K562 (cell line): ENCODE results near the gene DBP. TPM values are rescaled to one million over a fixed set of nuclear protein-coding genes. Genes with fewer than 3 reads are reported as not detected.

Experiments
- ARID1B ChIP-seq: fragments of 450-650 bp; IDR thresholded peaks from 2 replicates; pipeline ENCODE4 v1.6.1; 2016; ENCODE audit warnings: antibody characterized with exemption, mild to moderate bottlenecking, inconsistent platforms
- ELF4 ChIP-seq: fragments of 450-650 bp; formaldehyde crosslinking; IDR thresholded peaks from 2 replicates; pipeline ENCODE4 v1.4.0; 2022; ENCODE audit warnings: missing genetic modification characterization
- KAT7 ChIP-seq: sonication (generic); formaldehyde crosslinking; IDR thresholded peaks from 2 replicates; pipeline ENCODE4 v1.8.0; 2022; ENCODE audit warnings: missing genetic modification reagents, mild to moderate bottlenecking, borderline replicate concordance
- KDM1A ChIP-seq, 2 experiments: fragments of 450-650 bp; IDR thresholded peaks; 2 replicates each; pipeline ENCODE4 v1.6.1; 2016; ENCODE audit warnings: mild to moderate bottlenecking in 2 of 2
- NBN ChIP-seq: fragments of 450-650 bp; IDR thresholded peaks from 2 replicates; pipeline ENCODE4 v1.6.1; 2016; ENCODE audit warnings: low read depth, mild to moderate bottlenecking
- NFIC ChIP-seq: fragments of 450-650 bp; IDR thresholded peaks from 2 replicates; pipeline ENCODE4 v1.6.1; 2017; ENCODE audit warnings: mild to moderate bottlenecking, inconsistent platforms
- RFX5 ChIP-seq: IDR thresholded peaks from 2 replicates; pipeline ENCODE4 v1.6.1; 2011; ENCODE audit warnings: low read depth, mild to moderate bottlenecking, improper control_type of control experiment, low read length
- RHOXF2B ChIP-seq: fragments of 250-450 bp; sonication (Bioruptor Pico); conservative IDR thresholded peaks from 2 replicates; pipeline ENCODE4 v1.5.1; 2021
- TEAD4 ChIP-seq, 2 experiments: sonication (generic) in 1 of 2; formaldehyde crosslinking in 1 of 2; IDR thresholded peaks; 2 replicates each; pipeline versions ENCODE4 v1.6.1 to v1.8.0; 2012 to 2022; ENCODE audit warnings: borderline replicate concordance in 1 of 2, inconsistent platforms in 1 of 2, low read length in 1 of 2, mild to moderate bottlenecking in 1 of 2, missing genetic modification reagents in 1 of 2
- THRB ChIP-seq: fragments of 450-650 bp; formaldehyde crosslinking; conservative IDR thresholded peaks from 2 replicates; pipeline ENCODE4 v1.4.0; 2022; ENCODE audit warnings: mild to moderate bottlenecking, missing genetic modification characterization
- TOE1 ChIP-seq, 2 experiments: fragments of 450-650 bp in 1 of 2; sonication (generic) in 1 of 2; formaldehyde crosslinking in 1 of 2; IDR thresholded peaks; 2 replicates each; pipeline versions ENCODE4 v1.7.1 to v1.8.0; 2016 to 2022; ENCODE audit warnings: borderline replicate concordance in 2 of 2, mild to moderate bottlenecking in 2 of 2, antibody characterized with exemption in 1 of 2, inconsistent platforms in 1 of 2, low read depth in 1 of 2, missing genetic modification reagents in 1 of 2, moderate library complexity in 1 of 2
- ZEB2 ChIP-seq: fragments of 450-650 bp; IDR thresholded peaks from 2 replicates; pipeline ENCODE4 v1.6.1; 2016
- ZNF263 ChIP-seq: sonication (generic); formaldehyde crosslinking; IDR thresholded peaks from 2 replicates; pipeline ENCODE4 v1.8.0; 2022; ENCODE audit warnings: mild to moderate bottlenecking, missing genetic modification reagents, borderline replicate concordance
- ZNF512 ChIP-seq: IDR thresholded peaks from 2 replicates; pipeline ENCODE4 v1.6.1; 2016; ENCODE audit warnings: missing genetic modification characterization, missing compliant biosample characterization
- ZNF583 ChIP-seq: fragments of 250-450 bp; sonication (Bioruptor Pico); IDR thresholded peaks from 2 replicates; pipeline ENCODE4 v1.4.0; 2020
- polyA plus RNA-seq, 8 experiments: library from polyadenylated mRNA; depleted of rRNA in 4 of 8; stranded (reverse) in 5 of 8; unstranded in 3 of 8; fragments of >200 nt; fragmentation: Nextera tagmentation in 2 of 8; fragmentation: Illumina TruSeq in 1 of 8; extraction: Ambion mirVana in 2 of 8; extraction: Trizol in 1 of 8; gene quantifications; 2 replicates each; pipeline versions ENCODE4 v1.2.1 to v1.2.3, GENCODE V29; 2011 to 2014; ENCODE audit warnings: inconsistent platforms in 1 of 8, missing spikeins in 1 of 8
- total RNA-seq, 7 experiments: library from RNA; depleted of rRNA in 6 of 7; stranded (reverse); fragments of >200 nt in 6 of 7; fragmentation: Illumina TruSeq in 2 of 7; extraction: Trizol in 2 of 7; gene quantifications; 2 replicates each; pipeline versions ENCODE4 v1.2.1 to v1.2.3, GENCODE V29; 2011 to 2021; ENCODE audit warnings: low replicate concordance in 1 of 7
- TF ChIP-seq, protein P1 (sequence below): fragments of 450-650 bp; IDR thresholded peaks from 2 replicates; pipeline ENCODE4 v1.6.1; 2018; ENCODE audit not compliant: partially characterized antibody
- TF ChIP-seq, protein P2 (sequence below): fragments of 450-650 bp; IDR thresholded peaks from 2 replicates; pipeline ENCODE4 v1.7.0; 2016; ENCODE audit warnings: borderline replicate concordance

Gene DBP
- total and polyA plus RNA-seq, 9 of the 15 experiments (the other 6 are each of a cell fraction or from before 2014, with no cell fraction given): 0.25 to 5.5 (median 1.8) TPM

DNA sequence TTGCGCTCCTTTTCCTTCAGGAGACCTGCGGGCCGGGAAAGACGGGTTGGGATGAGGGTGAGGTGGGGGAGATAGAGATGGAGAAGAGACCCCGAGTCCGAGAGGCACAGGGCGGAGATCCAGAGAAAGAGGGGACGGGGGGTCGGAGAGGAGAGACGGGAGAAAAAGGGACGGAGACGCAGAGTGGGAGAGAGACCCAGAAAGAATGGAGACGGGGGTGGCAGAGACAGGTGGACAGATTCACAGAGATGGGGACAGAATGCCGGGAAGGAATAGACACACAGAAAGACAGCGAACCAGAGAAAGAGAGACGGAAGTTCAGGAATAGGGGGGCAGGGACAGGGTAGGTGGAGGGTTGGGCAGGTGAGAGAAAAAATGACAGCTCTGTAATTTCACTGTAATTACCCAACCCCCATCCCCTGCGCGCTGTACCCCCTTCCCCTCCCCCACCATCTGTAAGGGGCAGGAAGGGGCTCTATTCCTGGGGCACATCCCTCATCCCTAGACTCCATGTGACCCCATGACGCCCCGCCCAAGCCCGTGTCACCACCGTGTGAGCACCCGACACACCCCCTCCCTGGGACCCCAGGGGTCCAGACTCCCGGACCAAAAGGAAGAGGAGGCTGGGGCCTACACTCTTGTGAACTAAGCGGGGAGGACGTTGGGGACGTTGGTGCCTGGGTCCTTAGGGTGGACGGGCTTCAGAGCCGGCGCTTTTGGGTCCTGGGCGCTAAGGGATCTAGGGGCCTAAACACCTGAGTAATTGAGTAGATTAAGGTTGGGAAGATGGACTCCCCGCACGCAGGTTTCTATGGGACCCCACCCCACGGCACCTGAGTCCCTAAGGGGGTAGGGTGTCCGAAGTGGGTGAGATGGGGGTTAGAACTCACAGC, 967 bp downstream of the DBP start (continued):
- TF ChIP-seq, protein P1, sequence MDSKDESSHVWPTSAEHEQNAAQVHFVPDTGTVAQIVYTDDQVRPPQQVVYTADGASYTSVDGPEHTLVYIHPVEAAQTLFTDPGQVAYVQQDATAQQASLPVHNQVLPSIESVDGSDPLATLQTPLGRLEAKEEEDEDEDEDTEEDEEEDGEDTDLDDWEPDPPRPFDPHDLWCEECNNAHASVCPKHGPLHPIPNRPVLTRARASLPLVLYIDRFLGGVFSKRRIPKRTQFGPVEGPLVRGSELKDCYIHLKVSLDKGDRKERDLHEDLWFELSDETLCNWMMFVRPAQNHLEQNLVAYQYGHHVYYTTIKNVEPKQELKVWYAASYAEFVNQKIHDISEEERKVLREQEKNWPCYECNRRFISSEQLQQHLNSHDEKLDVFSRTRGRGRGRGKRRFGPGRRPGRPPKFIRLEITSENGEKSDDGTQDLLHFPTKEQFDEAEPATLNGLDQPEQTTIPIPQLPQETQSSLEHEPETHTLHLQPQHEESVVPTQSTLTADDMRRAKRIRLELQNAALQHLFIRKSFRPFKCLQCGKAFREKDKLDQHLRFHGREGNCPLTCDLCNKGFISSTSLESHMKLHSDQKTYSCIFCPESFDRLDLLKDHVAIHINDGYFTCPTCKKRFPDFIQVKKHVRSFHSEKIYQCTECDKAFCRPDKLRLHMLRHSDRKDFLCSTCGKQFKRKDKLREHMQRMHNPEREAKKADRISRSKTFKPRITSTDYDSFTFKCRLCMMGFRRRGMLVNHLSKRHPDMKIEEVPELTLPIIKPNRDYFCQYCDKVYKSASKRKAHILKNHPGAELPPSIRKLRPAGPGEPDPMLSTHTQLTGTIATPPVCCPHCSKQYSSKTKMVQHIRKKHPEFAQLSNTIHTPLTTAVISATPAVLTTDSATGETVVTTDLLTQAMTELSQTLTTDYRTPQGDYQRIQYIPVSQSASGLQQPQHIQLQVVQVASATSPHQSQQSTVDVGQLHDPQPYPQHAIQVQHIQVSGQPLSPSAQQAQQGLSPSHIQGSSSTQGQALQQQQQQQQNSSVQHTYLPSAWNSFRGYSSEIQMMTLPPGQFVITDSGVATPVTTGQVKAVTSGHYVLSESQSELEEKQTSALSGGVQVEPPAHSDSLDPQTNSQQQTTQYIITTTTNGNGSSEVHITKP: peak; percentile 24
- TF ChIP-seq THRB (CRISPR knock-in tag): peak; percentile 71; the same call in 1 of the 2 replicates
- TF ChIP-seq RFX5: no peak
- TF ChIP-seq ARID1B: peak; percentile 24; the same call in 1 of the 2 replicates
- TF ChIP-seq KDM1A (IDR thresholded peaks at IDR 0.05): 0 out of 4 replicates have a peak, but pooled peaks of 1 of the 2 experiments have one; percentile 13
- TF ChIP-seq KAT7 (CRISPR knock-in tag): no peak
- no peak for TF ChIP-seq NFIC
- TF ChIP-seq TOE1 (IDR thresholded peaks at IDR 0.05; ENCODE audit: borderline replicate concordance): peak; percentile 33; the same call in 1 of the 2 replicates
- TF ChIP-seq TOE1 (CRISPR knock-in tag; IDR thresholded peaks at IDR 0.05; ENCODE audit: borderline replicate concordance, low read depth): no peak
- peak; percentile 70 for TF ChIP-seq ZNF512 (tag)
- TF ChIP-seq NBN: 0 out of 2 replicates have a peak, but pooled peaks have one; percentile 32
- no peak for TF ChIP-seq RHOXF2B (CRISPR knock-in tag)
- peak; percentile 83 for TF ChIP-seq ZNF263
- TF ChIP-seq TEAD4 (IDR thresholded peaks at IDR 0.05; ENCODE audit: low read length): no peak
- TF ChIP-seq TEAD4 (CRISPR knock-in tag; IDR thresholded peaks at IDR 0.05; ENCODE audit: borderline replicate concordance): no peak
- TF ChIP-seq ELF4 (CRISPR knock-in tag): peak; percentile 62; the same call in 1 of the 2 replicates
- TF ChIP-seq ZEB2: no peak
- TF ChIP-seq ZNF583 (CRISPR knock-in tag): no peak
- TF ChIP-seq, protein P2, sequence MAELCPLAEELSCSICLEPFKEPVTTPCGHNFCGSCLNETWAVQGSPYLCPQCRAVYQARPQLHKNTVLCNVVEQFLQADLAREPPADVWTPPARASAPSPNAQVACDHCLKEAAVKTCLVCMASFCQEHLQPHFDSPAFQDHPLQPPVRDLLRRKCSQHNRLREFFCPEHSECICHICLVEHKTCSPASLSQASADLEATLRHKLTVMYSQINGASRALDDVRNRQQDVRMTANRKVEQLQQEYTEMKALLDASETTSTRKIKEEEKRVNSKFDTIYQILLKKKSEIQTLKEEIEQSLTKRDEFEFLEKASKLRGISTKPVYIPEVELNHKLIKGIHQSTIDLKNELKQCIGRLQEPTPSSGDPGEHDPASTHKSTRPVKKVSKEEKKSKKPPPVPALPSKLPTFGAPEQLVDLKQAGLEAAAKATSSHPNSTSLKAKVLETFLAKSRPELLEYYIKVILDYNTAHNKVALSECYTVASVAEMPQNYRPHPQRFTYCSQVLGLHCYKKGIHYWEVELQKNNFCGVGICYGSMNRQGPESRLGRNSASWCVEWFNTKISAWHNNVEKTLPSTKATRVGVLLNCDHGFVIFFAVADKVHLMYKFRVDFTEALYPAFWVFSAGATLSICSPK: peak; percentile 68; the same call in 1 of the 2 replicates
